ENCODE data around the gene ZCRB1.

- TF ChIP-seq SUZ12 (IDR thresholded peaks at IDR 0.05; ENCODE audit: extremely low read depth, insufficient read depth, insufficient read length) (no peak), ZNF274 (IDR thresholded peaks at IDR 0.05; ENCODE audit: low read depth, low read length) (no peak)
Measured at GRCh38 chr12:42267413-42268190, 58.3 kb downstream of the ZCRB1 start.

Measured in NT2/D1 (cell line).